GM18505 (cell line): ENCODE data around the gene NCOA4.
"Not testable (repeated sequence)": the region's sequence is repeated elsewhere in the genome, so short reads cannot be mapped to it uniquely, and the experiment has no call there.

ENCODE experiments used
- ATAC-seq: cut with Tn5 transposase; IDR thresholded peaks from one replicate; pipeline ENCODE4 v1.9.1; 2021; ENCODE audit not compliant: unreplicated experiment
- POLR2A ChIP-seq: IDR thresholded peaks from 4 replicates; pipeline ENCODE4 v1.6.1; 2011; ENCODE audit warnings: borderline replicate concordance; ENCODE audit not compliant: insufficient read depth, insufficient read length; ENCODE audit errors: extremely low read depth

The NCOA4 gene

GRCh38 chr10:46001187-46001756 lies 29.2 kb downstream of the NCOA4 start:
- TF ChIP-seq POLR2A: no peak
- no peak for ATAC-seq

- TF ChIP-seq POLR2A: no peak
- no peak for ATAC-seq
These were observed 29.9 kb downstream of the NCOA4 start for GRCh38 chr10:46000538-46000937.

GRCh38 chr10:45999955-46000354 lies 30.5 kb downstream of the NCOA4 start:
- not testable (repeated sequence) for ATAC-seq

GRCh38 chr10:45997994-45998763 lies 32.2 kb downstream of the NCOA4 start:
- ATAC-seq: no peak
- no peak for TF ChIP-seq POLR2A

GRCh38 chr10:45997557-45997956 lies 32.9 kb downstream of the NCOA4 start:
- TF ChIP-seq POLR2A: no peak
- ATAC-seq: no peak

GRCh38 chr10:45985590-45985989 lies 44.8 kb downstream of the NCOA4 start:
- not testable (repeated sequence) for ATAC-seq

- ATAC-seq: not testable (repeated sequence)
These were observed 46.0 kb downstream of the NCOA4 start for GRCh38 chr10:45984473-45984872.

DNA sequence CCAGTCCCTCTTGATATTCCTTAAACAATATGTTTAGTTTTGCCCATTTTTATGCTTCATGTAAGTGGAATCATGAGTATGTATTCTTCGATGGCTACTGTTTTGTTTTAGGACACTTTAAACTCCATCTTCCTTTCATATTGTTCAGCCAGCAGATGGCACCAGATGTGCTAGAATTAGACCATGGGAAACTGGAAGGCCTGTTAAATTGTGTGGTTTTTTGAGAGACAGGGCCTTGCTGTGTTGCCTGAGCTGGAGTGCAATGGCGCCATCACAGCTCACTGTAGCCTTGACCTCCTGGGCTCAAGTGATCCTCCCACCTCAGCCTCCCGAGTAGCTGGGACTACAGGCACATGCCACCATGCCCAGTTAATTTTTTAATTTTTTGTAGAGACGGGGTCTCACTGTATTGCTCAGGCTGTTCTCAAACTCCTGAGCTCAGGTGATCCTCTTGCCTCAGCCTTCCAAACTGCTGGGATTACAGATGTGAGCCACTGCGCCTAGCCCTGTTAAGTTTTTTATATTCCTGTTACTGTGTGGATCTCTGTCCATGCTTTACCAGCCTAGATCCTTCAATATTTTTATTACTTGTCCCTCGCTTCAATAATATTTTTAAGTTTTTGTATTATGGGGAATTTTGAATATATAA lies 46.8 kb downstream of the NCOA4 start:
- ATAC-seq: not testable (repeated sequence)

DNA sequence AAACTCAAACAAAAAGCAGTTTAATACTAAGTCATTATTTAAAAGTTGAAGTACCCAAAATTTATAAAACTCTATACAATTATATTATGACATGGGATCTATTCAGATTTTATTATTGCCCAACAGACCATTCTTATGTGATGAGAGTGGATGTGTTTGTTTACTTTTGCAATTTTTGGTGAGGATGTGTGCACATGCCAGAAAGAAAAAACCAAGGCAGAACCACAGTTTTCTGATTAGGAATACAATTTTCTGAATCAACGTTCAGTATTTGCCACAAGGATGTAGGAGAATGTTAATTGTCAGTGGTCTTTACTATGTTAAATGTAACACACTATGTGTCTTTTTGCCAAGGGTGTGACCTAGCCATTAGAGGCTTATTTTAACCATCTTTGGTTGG lies 49.1 kb downstream of the NCOA4 start:
- not testable (repeated sequence) for ATAC-seq

- ATAC-seq: not testable (repeated sequence)
These were observed 51.9 kb downstream of the NCOA4 start for GRCh38 chr10:45978554-45978953.

DNA sequence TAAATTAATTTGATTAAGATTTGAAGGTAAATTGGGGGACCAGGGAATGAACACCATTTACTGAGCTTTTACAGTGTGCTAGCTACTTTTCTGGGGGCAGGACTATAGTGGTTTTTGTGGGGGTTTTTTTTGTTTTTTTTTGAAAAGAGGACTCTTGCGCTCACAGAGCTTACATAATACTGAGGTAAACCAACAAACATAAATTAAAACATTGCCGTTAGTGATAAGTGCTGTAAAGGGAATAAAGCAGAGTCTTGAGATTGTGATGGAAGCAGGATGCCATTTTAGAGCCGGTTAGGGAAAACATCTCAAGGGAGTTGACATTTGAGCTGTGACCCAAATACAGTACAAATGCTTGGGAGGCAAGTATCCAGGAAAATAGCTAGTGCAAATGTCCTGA lies 56.4 kb downstream of the NCOA4 start:
- ATAC-seq: not testable (repeated sequence)

GRCh38 chr10:45972813-45973169 lies 57.6 kb downstream of the NCOA4 start:
- not testable (repeated sequence) for ATAC-seq

DNA sequence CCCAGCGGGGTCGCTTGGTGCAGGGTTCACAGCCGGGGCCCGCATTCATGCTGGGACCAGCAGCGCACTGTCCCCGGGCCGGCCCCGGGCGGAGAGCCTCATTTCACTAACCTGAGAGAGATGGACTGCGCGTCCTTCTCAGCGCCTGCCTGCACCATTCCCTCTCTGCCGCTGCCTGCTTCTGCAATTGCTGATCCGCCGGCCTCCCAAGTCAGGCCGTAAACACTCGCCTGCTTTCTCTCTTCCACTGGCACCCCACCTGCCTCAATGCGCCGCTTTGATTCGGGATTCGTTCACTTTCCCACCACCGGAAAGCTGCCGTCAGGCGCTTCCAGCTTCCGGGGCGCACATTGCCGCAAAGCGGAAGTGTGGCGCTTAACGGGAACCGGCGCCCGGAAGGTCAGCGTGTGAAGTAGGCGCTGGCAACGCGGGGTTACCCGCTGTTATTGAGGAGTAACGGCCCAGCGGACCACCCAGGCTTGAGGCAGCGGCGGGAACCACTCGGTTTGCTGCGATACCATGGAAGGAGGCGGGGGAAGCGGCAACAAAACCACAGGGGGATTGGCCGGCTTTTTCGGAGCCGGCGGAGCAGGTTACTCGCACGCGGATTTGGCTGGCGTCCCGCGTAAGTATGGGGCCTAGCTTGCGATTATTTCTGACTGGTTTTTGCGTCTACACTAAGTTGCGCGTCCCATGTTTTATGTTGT lies 58.2 kb downstream of the NCOA4 start, which contains the start of gene TIMM23:
TIMM23 (plus strand) TSS at position 384 of the 707 bp plus-strand sequence; CDS start at position 520, 136 bp downstream.
- peak; percentile 60 for TF ChIP-seq POLR2A
- peak; percentile 62 for ATAC-seq

- ATAC-seq: peak; percentile 43
These were observed 58.7 kb downstream of the NCOA4 start for GRCh38 chr10:45971742-45972105.

DNA sequence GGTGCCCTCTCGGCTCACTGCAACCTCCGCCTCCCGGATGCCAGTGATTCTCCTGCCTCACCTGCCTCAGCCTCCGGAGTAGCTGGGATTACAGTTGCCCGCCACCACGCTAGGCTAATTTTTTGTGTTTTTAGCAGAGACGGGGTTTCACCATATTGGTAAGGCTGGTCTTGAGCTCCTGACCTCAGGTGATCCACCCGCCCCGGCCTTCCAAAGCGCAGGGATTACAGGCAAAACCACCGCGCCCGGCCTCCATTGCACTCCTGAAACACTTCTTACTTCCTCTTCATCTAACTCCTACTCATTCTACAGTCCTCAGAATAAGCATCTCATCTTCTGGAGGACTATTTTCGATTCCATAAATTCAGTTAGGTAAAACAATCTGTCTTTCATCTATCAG lies 59.4 kb downstream of the NCOA4 start:
- not testable (repeated sequence) for ATAC-seq

DNA sequence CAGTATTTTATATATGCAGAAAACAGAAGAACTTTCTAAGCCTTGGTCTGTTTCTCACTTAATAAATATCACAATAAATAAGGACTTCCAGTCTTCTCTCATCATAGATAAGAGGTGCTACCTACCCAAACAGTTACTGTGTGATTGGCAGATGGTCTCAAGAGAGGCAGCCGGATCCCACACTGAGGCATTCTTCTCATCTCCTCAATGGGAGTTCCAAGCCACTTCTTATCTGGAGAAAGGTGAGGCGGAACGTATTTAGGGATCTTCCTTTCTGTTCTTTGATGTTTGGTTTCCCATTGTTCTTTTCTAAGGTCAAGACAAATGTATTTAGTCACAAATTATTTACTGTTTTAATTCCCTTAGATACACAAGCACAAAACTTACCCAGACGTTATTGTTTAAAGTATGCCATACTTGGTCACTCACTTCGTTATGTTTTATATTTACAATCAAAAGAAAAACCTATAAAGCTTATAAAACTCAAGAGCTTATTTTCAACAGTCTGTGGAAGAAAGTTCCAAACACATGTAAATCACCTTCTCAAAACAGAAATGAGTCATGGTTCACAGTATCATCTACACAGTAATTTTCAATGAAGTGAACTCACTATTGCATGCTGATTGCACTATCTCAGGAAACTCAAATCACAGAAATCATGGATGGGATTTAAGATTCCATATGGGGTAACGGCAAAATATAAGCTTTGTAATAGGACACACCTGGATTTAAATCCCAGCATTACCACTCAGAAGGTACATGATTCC lies 67.6 kb downstream of the NCOA4 start:
- ATAC-seq: not testable (repeated sequence)

DNA sequence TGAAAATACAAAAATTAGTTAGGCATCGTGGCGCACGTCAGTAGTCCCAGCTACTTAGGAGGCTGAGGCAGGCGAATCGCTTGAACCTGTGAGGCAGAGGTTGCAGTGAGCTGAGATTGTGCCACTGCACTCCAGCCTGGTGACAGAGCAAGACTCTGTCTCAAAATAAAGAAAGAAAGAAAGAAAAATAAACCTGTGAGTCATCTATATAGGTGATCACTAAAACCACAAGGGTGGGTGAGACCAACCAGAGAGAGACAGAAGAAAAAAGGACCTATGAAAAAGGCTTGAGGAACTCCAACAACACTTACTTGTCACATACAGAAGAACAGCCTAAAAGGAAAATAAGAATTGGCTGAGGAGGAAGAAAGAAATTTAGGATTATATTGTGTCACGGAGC lies 72.5 kb downstream of the NCOA4 start:
- not testable (repeated sequence) for ATAC-seq

GRCh38 chr10:45956634-45957033 lies 73.8 kb downstream of the NCOA4 start:
- ATAC-seq: not testable (repeated sequence)
